ENCODE results near the gene EGLN2. TPM values are rescaled to one million over a fixed set of nuclear protein-coding genes. Genes with fewer than 3 reads are reported as not detected.

Gene EGLN2
- total RNA-seq, 1 experiment from 2014 or later, result 70.7 TPM

- no peak for DNase-seq (ENCODE audit: low read depth, low spot score)
- in situ Hi-C loops (cut with HindIII; ENCODE audit: low pct_unique_long_range_greater_than_20kb, low sequenced_read_pairs), result no loop called here
These were observed 1.6 kb upstream of the EGLN2 start for GRCh38 chr19:40797166-40797962.

DNA sequence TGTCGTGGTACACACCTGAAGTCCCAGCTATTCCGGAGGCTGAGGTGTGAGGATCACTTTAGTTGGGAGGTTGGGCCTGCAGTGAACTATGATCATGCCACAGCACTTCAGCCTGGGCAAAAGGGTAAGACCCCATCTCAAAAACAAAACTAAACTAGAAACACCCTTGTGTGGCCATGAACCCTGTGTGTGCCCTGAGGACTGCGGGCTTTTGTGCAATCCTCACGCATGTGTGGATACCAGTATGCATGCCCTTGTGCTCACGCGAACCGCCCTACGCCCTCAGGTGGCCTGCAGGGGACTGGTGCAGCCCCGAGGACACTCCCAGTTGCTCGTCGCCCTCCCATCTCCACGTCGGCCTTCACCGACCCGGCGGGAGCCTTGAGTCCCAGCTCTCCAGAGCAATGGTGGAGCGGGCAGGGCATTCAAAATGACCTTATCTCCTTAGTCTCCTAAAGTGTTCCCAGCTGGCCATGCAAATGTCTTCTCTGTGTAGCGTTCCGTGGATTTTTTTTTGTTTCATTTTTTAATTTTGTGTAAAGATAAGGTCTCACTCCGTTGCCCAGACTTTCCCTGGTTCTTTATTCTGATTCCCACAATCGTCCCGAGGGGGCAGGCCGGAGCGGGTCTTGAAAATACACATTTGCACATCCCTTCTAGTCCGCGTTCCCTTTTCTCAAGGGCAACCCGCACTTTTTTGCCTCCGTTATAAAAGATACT, 868 bp upstream of the EGLN2 start:
- DNase-seq (ENCODE audit: low read depth, low spot score), result peak; percentile 70
- in situ Hi-C loops (cut with HindIII; ENCODE audit: low pct_unique_long_range_greater_than_20kb, low sequenced_read_pairs), result no loop called here

DNA sequence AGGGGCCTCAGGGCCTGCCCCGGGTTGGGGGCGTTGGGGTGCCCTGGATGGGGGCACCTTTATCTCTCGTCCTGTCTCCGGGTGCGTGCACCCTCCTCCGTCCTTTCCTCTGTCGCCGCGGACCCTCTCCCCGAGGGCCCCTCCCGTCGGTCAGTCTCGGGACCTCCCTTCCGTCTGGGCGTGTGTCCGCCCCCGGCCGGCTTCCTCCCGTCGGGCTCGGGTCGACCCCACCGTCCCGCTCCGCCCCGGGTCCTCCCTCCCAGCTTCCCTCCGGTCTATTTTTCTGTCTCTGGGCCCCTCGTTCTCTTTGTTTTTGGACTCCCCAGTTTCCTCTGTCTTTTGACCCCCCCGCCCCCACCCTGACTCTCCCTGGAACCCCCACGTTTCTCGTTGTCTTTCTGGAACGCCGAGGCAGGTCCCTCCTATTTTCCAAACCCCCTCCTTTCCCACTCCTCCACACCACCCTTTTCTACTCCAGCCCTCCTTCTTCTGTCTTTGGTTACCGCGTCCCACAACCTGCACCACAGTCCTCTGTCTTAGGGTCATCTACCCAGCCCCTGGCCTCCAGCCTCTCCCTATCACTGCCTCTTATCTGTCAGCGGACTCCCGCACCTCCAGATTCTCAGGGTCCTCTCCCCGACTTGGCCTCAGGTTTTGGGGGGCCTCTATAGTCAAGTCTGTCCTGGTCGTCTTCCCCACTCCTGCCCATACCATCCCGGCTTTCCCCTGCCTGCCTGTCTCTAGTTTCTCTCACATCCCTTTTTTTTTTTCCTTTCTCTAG, 757 bp downstream of the EGLN2 start:
- peak; percentile 33 for DNase-seq (ENCODE audit: low read depth, low spot score)
- in situ Hi-C loops (cut with HindIII; ENCODE audit: low pct_unique_long_range_greater_than_20kb, low sequenced_read_pairs), result no loop called here

GRCh38 chr19:40800339-40800996, 1.5 kb downstream of the EGLN2 start:
- DNase-seq (ENCODE audit: low read depth, low spot score), result no peak
- in situ Hi-C loops (cut with HindIII; ENCODE audit: low pct_unique_long_range_greater_than_20kb, low sequenced_read_pairs), result no loop called here

DNA sequence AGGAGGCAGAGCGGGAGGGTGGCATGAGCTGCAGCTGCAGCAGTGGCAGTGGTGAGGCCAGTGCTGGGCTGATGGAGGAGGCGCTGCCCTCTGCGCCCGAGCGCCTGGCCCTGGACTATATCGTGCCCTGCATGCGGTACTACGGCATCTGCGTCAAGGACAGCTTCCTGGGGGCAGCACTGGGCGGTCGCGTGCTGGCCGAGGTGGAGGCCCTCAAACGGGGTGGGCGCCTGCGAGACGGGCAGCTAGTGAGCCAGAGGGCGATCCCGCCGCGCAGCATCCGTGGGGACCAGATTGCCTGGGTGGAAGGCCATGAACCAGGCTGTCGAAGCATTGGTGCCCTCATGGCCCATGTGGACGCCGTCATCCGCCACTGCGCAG, 2.0 kb downstream of the EGLN2 start:
- in situ Hi-C loops (cut with HindIII; ENCODE audit: low pct_unique_long_range_greater_than_20kb, low sequenced_read_pairs), result no loop called here

GRCh38 chr19:40801426-40802299, 2.7 kb downstream of the EGLN2 start:
- no peak for DNase-seq (ENCODE audit: low read depth, low spot score)
- in situ Hi-C loops (cut with HindIII; ENCODE audit: low pct_unique_long_range_greater_than_20kb, low sequenced_read_pairs), result no loop called here

More for the DNA sequence above, 2.0 kb downstream of the EGLN2 start:
- DNase-seq (ENCODE audit: low read depth, low spot score), result no peak

GRCh38 chr19:40802300-40803169, 3.5 kb downstream of the EGLN2 start:
- in situ Hi-C loops (cut with HindIII; ENCODE audit: low pct_unique_long_range_greater_than_20kb, low sequenced_read_pairs), result no loop called here
- no peak for DNase-seq (ENCODE audit: low read depth, low spot score)

- DNase-seq (ENCODE audit: low read depth, low spot score), result no peak
- in situ Hi-C loops (cut with HindIII; ENCODE audit: low pct_unique_long_range_greater_than_20kb, low sequenced_read_pairs), result no loop called here
These were observed 4.3 kb downstream of the EGLN2 start for GRCh38 chr19:40803170-40803856.

GRCh38 chr19:40803857-40804782, 5.1 kb downstream of the EGLN2 start:
- in situ Hi-C loops (cut with HindIII; ENCODE audit: low pct_unique_long_range_greater_than_20kb, low sequenced_read_pairs), result no loop called here
- DNase-seq (ENCODE audit: low read depth, low spot score), result no peak

DNA sequence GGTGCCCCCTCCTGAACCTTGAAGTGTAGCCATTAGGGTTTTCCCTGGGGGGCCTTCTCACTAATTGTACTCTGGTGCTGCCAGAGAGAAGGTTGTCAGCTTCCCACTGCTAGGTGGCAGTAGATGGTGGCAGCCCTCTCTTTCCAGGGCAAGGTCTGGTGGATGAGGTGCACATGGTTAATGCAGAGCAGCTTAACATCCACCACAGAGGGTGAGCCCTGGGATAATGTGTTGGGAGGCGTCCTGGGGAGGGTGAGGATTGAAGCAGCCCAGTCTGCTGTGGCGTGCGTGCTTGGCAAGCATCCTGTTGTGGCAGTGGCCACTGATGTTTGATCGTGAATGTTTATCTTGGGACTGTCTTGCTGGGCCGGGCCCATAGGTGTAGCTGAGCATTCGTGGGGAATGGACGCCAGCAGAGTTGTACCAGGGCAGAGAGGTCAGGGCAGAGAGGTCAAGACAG, 5.8 kb downstream of the EGLN2 start:
- no peak for DNase-seq (ENCODE audit: low read depth, low spot score)
- in situ Hi-C loops (cut with HindIII; ENCODE audit: low pct_unique_long_range_greater_than_20kb, low sequenced_read_pairs), result no loop called here

GRCh38 chr19:40805258-40805868, 6.4 kb downstream of the EGLN2 start:
- no peak for DNase-seq (ENCODE audit: low read depth, low spot score)
- in situ Hi-C loops (cut with HindIII; ENCODE audit: low pct_unique_long_range_greater_than_20kb, low sequenced_read_pairs), result no loop called here

GRCh38 chr19:40806423-40807146, 7.6 kb downstream of the EGLN2 start:
- in situ Hi-C loops (cut with HindIII; ENCODE audit: low pct_unique_long_range_greater_than_20kb, low sequenced_read_pairs), result no loop called here
- DNase-seq (ENCODE audit: low read depth, low spot score), result peak; percentile 92

GRCh38 chr19:40807147-40808020, 8.4 kb downstream of the EGLN2 start:
- in situ Hi-C loops (cut with HindIII; ENCODE audit: low pct_unique_long_range_greater_than_20kb, low sequenced_read_pairs), result no loop called here
- peak; percentile 14 for DNase-seq (ENCODE audit: low read depth, low spot score)
